Loucy (cell line): Measurements from ENCODE around the gene MRPL19.
A peak's percentile ranks its signal among the peaks of the same experiment; 100 is the strongest.

ENCODE experiments used
- H2AFZ ChIP-seq: fragments of 200-600 bp; sonication (generic); 2 replicates; pipeline ENCODE4 v1.6.0; 2016; ENCODE audit warnings: antibody characterized with exemption, mild to moderate bottlenecking, low read length, moderate library complexity
- H3F3A ChIP-seq: fragments of 200-600 bp; 2 replicates; pipeline ENCODE4 v1.6.0; 2016; ENCODE audit warnings: antibody characterized with exemption, low read depth, mild to moderate bottlenecking
- H3K27me3 ChIP-seq: fragments of 200-600 bp; sonication (generic); 2 replicates; pipeline ENCODE4 v1.6.1; 2014; ENCODE audit warnings: low read length, mild to moderate bottlenecking; ENCODE audit not compliant: insufficient read depth, poor library complexity, severe bottlenecking
- H3K36me3 ChIP-seq: fragments of 200-600 bp; sonication (generic); 2 replicates; pipeline ENCODE4 v1.6.1; 2016; ENCODE audit warnings: low read length; ENCODE audit not compliant: insufficient read depth
- H3K4me1 ChIP-seq: fragments of 200-600 bp; sonication (generic); 2 replicates; pipeline ENCODE4 v1.5.1; 2014; ENCODE audit warnings: low read length, mild to moderate bottlenecking; ENCODE audit not compliant: insufficient read depth, poor library complexity, severe bottlenecking
- H3K4me2 ChIP-seq: fragments of 200-600 bp; sonication (generic); 2 replicates; pipeline ENCODE4 v1.6.0; 2014; ENCODE audit warnings: antibody characterized with exemption, low read length, low read depth, mild to moderate bottlenecking; ENCODE audit not compliant: poor library complexity, severe bottlenecking
- H3K4me3 ChIP-seq: fragments of 200-600 bp; sonication (generic); 2 replicates; pipeline ENCODE4 v1.5.1; 2014; ENCODE audit warnings: low read length, mild to moderate bottlenecking, mixed read lengths; ENCODE audit not compliant: poor library complexity, severe bottlenecking
- H3K79me2 ChIP-seq: fragments of 200-600 bp; sonication (generic); 2 replicates; pipeline ENCODE4 v1.6.1; 2014; ENCODE audit warnings: low read length; ENCODE audit not compliant: insufficient read depth
- H3K9ac ChIP-seq: fragments of 200-600 bp; sonication (generic); 2 replicates; pipeline ENCODE4 v1.6.0; 2014; ENCODE audit warnings: mild to moderate bottlenecking, low read depth, low read length, moderate library complexity; ENCODE audit not compliant: poor library complexity, severe bottlenecking
- H3K9me2 ChIP-seq: fragments of 200-600 bp; sonication (generic); replicated peaks from 2 replicates; pipeline ENCODE4 v1.6.1; 2016; ENCODE audit warnings: low read depth, low read length, mixed read lengths
- H3K9me3 ChIP-seq: fragments of 200-600 bp; sonication (generic); 2 replicates; pipeline ENCODE4 v1.6.1; 2014; ENCODE audit warnings: mild to moderate bottlenecking, antibody characterized with exemption, low read length, low read depth; ENCODE audit not compliant: insufficient read depth
- H4K20me1 ChIP-seq: fragments of 200-600 bp; sonication (generic); 2 replicates; pipeline ENCODE4 v1.6.0; 2014; ENCODE audit warnings: antibody characterized with exemption, low read length, mild to moderate bottlenecking; ENCODE audit not compliant: insufficient read depth, poor library complexity, severe bottlenecking
- CTCF ChIP-seq: fragments of 200-600 bp; sonication (generic); conservative IDR thresholded peaks from 2 replicates; pipeline ENCODE4 v1.5.1; 2014; ENCODE audit warnings: mild to moderate bottlenecking, antibody characterized with exemption, low read length
- EZH2phosphoT487 ChIP-seq: fragments of 200-600 bp; IDR thresholded peaks from 2 replicates; pipeline ENCODE4 v1.6.1; 2018; ENCODE audit warnings: antibody characterized with exemption, mild to moderate bottlenecking, moderate library complexity, borderline replicate concordance

Gene MRPL19

GRCh38 chr2:75647771-75648170, 1.2 kb downstream of the MRPL19 start:
- TF ChIP-seq CTCF (no peak), EZH2phosphoT487 (no peak)
- peak overlapping the region; percentile 99; the same call in 1 of the 2 replicates for H2AFZ ChIP-seq
- H3K9me3 ChIP-seq: no peaks in the 10 kb centered on the region
- peak overlapping the region; percentile 88 for H3K4me3 ChIP-seq
- peak overlapping the region; percentile 94 for H3K9ac ChIP-seq
- H3K4me2 ChIP-seq: peak overlapping the region; percentile 100
- no peaks in the 10 kb centered on the region for H3K27me3 ChIP-seq
- H3K9me2 ChIP-seq: no peaks in the 10 kb centered on the region
- peaks cover 16% of the 10 kb centered on the region for H3K36me3 ChIP-seq
- no peaks in the 10 kb centered on the region for H3F3A ChIP-seq
- H3K4me1 ChIP-seq: peaks cover 27% of the 10 kb centered on the region
- H4K20me1 ChIP-seq: peaks cover 19% of the 10 kb centered on the region
- H3K79me2 ChIP-seq: peaks cover 43% of the 10 kb centered on the region

- Histone ChIP-seq H3K9me2 (0 out of 2 replicates have a peak, but pooled peaks cover 3% of the 10 kb centered on the region), H3K9ac (no peak overlapping the region), H3K27me3 (no peaks in the 10 kb centered on the region), H3K4me3 (no peak overlapping the region), H3K4me2 (no peak overlapping the region), H3K36me3 (peaks cover 74% of the 10 kb centered on the region), H4K20me1 (peaks cover 5% of the 10 kb centered on the region), H2AFZ (no peak overlapping the region), H3K79me2 (peaks cover 19% of the 10 kb centered on the region), H3K4me1 (peaks cover 30% of the 10 kb centered on the region), H3F3A (no peaks in the 10 kb centered on the region), H3K9me3 (no peaks in the 10 kb centered on the region)
- TF ChIP-seq EZH2phosphoT487: no peak
- peak; percentile 35 for TF ChIP-seq CTCF
Measured at GRCh38 chr2:75654012-75654411, 7.4 kb downstream of the MRPL19 start.

GRCh38 chr2:75655861-75656260, 9.3 kb downstream of the MRPL19 start:
- no peaks in the 10 kb centered on the region for H3K9me3 ChIP-seq
- H4K20me1 ChIP-seq: no peaks in the 10 kb centered on the region
- H3K4me3 ChIP-seq: no peak overlapping the region
- TF ChIP-seq CTCF: no peak
- TF ChIP-seq EZH2phosphoT487: no peak
- H3K9ac ChIP-seq: no peak overlapping the region
- H2AFZ ChIP-seq: no peak overlapping the region
- peaks cover 22% of the 10 kb centered on the region for H3K4me1 ChIP-seq
- 0 out of 2 replicates have a peak, but pooled peaks cover 3% of the 10 kb centered on the region for H3K9me2 ChIP-seq
- peaks cover 3% of the 10 kb centered on the region; the same call in 1 of the 2 replicates for H3K79me2 ChIP-seq
- no peak overlapping the region for H3K4me2 ChIP-seq
- peaks cover 83% of the 10 kb centered on the region for H3K36me3 ChIP-seq
- H3F3A ChIP-seq: no peaks in the 10 kb centered on the region
- H3K27me3 ChIP-seq: no peaks in the 10 kb centered on the region
